HCT116 (cell line): Measurements from ENCODE around the gene USP54. TPM values are rescaled to one million over a fixed set of nuclear protein-coding genes. Genes with fewer than 3 reads are reported as not detected.
"Not testable (repeated sequence)": the region's sequence is repeated elsewhere in the genome, so short reads cannot be mapped to it uniquely, and the experiment has no call there.

ENCODE experiments used
- ATAC-seq: fragments of 200-7000 bp; cut with Tn5 transposase; 2 replicates; pipeline ENCODE4 v1.9.1; 2020; ENCODE audit warnings: mild to moderate bottlenecking, moderate library complexity
- BruUV-seq: library from RNA; stranded (reverse); fragments of 400-500 nt; replicated peaks from 2 replicates; lab custom pipeline; 2021; lab: Mats Ljungman, UMichigan
- CTCF ChIA-PET: fragments of 300-600 bp; sonication (Branson Sonifier 250); formaldehyde crosslinking; loops from one replicate; lab custom pipeline; 2021; ENCODE audit warnings: antibody characterized with exemption; lab: Charles Lee
- POLR2A ChIA-PET: fragments of 300-600, 350-600 bp; sonication (Branson Sonifier 250); formaldehyde crosslinking; loops from one replicate; lab custom pipeline; 2021; ENCODE audit warnings: antibody characterized with exemption; lab: Charles Lee
- RAD21 ChIA-PET, 2 experiments: fragments of 300-600 bp; sonication (Branson Sonifier 250); formaldehyde crosslinking; loops; one replicate each; lab custom pipeline; 2023; ENCODE audit warnings: low total read pairs in 2 of 2; ENCODE audit not compliant: uncharacterized antibody in 2 of 2, unreplicated experiment in 2 of 2, low non-redundant PET in 1 of 2; lab: Charles Lee
- DNase-seq: peaks from one replicate; pipeline ENCODE4 v3.0.0-alpha.2; 2010; ENCODE audit warnings: low read depth, low spot score
- H2AFZ ChIP-seq: fragments of 200-600 bp; shearing (Covaris generic), sonication (generic); 2 replicates; pipeline ENCODE4 v1.6.1; 2017; ENCODE audit warnings: low read depth, mixed run types, mixed read lengths, antibody characterized with exemption, low read length; ENCODE audit not compliant: poor library complexity, severe bottlenecking
- H3K27ac ChIP-seq: 2 replicates; pipeline ENCODE4 v1.5.1; 2012; ENCODE audit warnings: low read depth, low read length
- H3K27me3 ChIP-seq: fragments of 200-600 bp; sonication (generic); 2 replicates; pipeline ENCODE4 v1.6.1; 2016; ENCODE audit warnings: mixed run types, low read length, mixed read lengths; ENCODE audit not compliant: insufficient read depth
- H3K36me3 ChIP-seq, 2 experiments: fragments of 200-500 bp in 1 of 2; fragments of 200-600 bp in 1 of 2; sonication (Bioruptor generic) in 1 of 2; sonication (generic) in 1 of 2; 2 replicates each; pipeline versions ENCODE4 v1.5.1 to v1.6.1; 2014 to 2016; ENCODE audit warnings: low read length in 2 of 2, inconsistent platforms in 1 of 2, mixed read lengths in 1 of 2, mixed run types in 1 of 2; ENCODE audit not compliant: insufficient read depth in 2 of 2, control insufficient read depth in 1 of 2
- H3K4me1 ChIP-seq, 2 experiments: fragments of 200-600 bp in 1 of 2; sonication (generic) in 1 of 2; 2 replicates each; pipeline versions ENCODE4 v1.5.1 to v1.6.1; 2012 to 2017; ENCODE audit warnings: low read length in 2 of 2, inconsistent platforms in 1 of 2, mild to moderate bottlenecking in 1 of 2, mixed read lengths in 1 of 2, mixed run types in 1 of 2, moderate library complexity in 1 of 2; ENCODE audit not compliant: insufficient read depth in 2 of 2, control insufficient read depth in 1 of 2
- H3K4me2 ChIP-seq: fragments of 200-600 bp; sonication (generic); 2 replicates; pipeline ENCODE4 v1.6.1; 2017; ENCODE audit warnings: mixed run types, low read length, mixed read lengths
- H3K4me3 ChIP-seq, 2 experiments: fragments of 200-600 bp in 1 of 2; sonication (generic) in 1 of 2; replicated peaks in 1 of 2; 2 replicates each; pipeline ENCODE4 v1.5.1; 2011 to 2016; ENCODE audit warnings: low read length in 2 of 2, control low read depth in 1 of 2, low read depth in 1 of 2, mild to moderate bottlenecking in 1 of 2, mixed read lengths in 1 of 2, mixed run types in 1 of 2
- H3K79me2 ChIP-seq: fragments of 200-600 bp; sonication (generic); 2 replicates; pipeline ENCODE4 v1.6.1; 2017; ENCODE audit warnings: mild to moderate bottlenecking, mixed run types, low read length, moderate library complexity, mixed read lengths; ENCODE audit not compliant: insufficient read depth
- H3K9ac ChIP-seq: fragments of 200-600 bp; sonication (generic); 2 replicates; pipeline ENCODE4 v1.6.1; 2016; ENCODE audit warnings: low read length, mixed read lengths
- H3K9me2 ChIP-seq: fragments of 200-600 bp; sonication (generic), shearing (Covaris generic); 2 replicates; pipeline ENCODE4 v1.6.1; 2017; ENCODE audit warnings: mixed run types, mild to moderate bottlenecking, moderate library complexity; ENCODE audit not compliant: insufficient read depth
- H3K9me3 ChIP-seq, 2 experiments: fragments of 200-500 bp in 1 of 2; fragments of 200-600 bp in 1 of 2; sonication (Bioruptor generic) in 1 of 2; sonication (generic) in 1 of 2; 2 replicates each; pipeline ENCODE4 v1.6.1; 2014 to 2017; ENCODE audit warnings: low read length in 2 of 2, mixed read lengths in 2 of 2, inconsistent platforms in 1 of 2, low read depth in 1 of 2, mild to moderate bottlenecking in 1 of 2, mixed run types in 1 of 2, moderate library complexity in 1 of 2; ENCODE audit not compliant: control insufficient read depth in 1 of 2, insufficient read depth in 1 of 2
- H4K20me1 ChIP-seq: fragments of 200-600 bp; sonication (generic), shearing (Covaris generic); 2 replicates; pipeline ENCODE4 v1.6.1; 2017; ENCODE audit warnings: mixed run types, mild to moderate bottlenecking, moderate library complexity; ENCODE audit not compliant: insufficient read depth
- EGR1 ChIP-seq: IDR thresholded peaks from 2 replicates; pipeline ENCODE4 v1.6.1; 2012; ENCODE audit warnings: low read depth
- EZH2 ChIP-seq: fragments of 200-600 bp; sonication (generic); IDR thresholded peaks from 2 replicates; pipeline ENCODE4 v1.6.1; 2017; ENCODE audit warnings: antibody characterized with exemption, mixed run types
- EZH2phosphoT487 ChIP-seq: fragments of 200-600 bp; IDR thresholded peaks from 2 replicates; pipeline ENCODE4 v1.6.1; 2018; ENCODE audit warnings: antibody characterized with exemption, borderline replicate concordance
- POLR2AphosphoS5 ChIP-seq: IDR thresholded peaks from 2 replicates; pipeline ENCODE4 v1.6.1; 2011; ENCODE audit warnings: mild to moderate bottlenecking, low read depth, low read length, moderate library complexity
- RAD21 ChIP-seq: IDR thresholded peaks from 2 replicates; pipeline ENCODE4 v1.6.1; 2012; ENCODE audit warnings: low read depth, mild to moderate bottlenecking
- SIN3A ChIP-seq: IDR thresholded peaks from 2 replicates; pipeline ENCODE4 v1.6.1; 2012; ENCODE audit warnings: low read depth
- TCF7L2 ChIP-seq: IDR thresholded peaks from 2 replicates; pipeline ENCODE4 v1.7.0; 2011; ENCODE audit warnings: borderline replicate concordance, inconsistent platforms; ENCODE audit not compliant: insufficient read depth, insufficient read length; ENCODE audit errors: extremely low read depth
- YY1 ChIP-seq: IDR thresholded peaks from 2 replicates; pipeline ENCODE4 v1.6.1; 2011; ENCODE audit warnings: low read length, low read depth, moderate library complexity, mild to moderate bottlenecking; ENCODE audit not compliant: insufficient replicate concordance; ENCODE audit errors: extremely low read depth
- intact Hi-C: fragments of 100-400 bp; cut with micrococcal nuclease; formaldehyde crosslinking; loops from 2 replicates; pipeline ENCODE4 v1.10.0; 2022
- total RNA-seq: library from RNA; stranded (reverse); gene quantifications from one replicate; pipeline ENCODE4 v1.2.1, GENCODE V29; 2021; ENCODE audit not compliant: unreplicated experiment
- TF ChIP-seq, protein P1 (sequence below), 3 experiments: fragments of 200-600 bp in 1 of 3; sonication (generic) in 1 of 3; IDR thresholded peaks in 2 of 3; conservative IDR thresholded peaks in 1 of 3; 2 replicates each; pipeline ENCODE4 v1.5.1; 2012 to 2017; ENCODE audit warnings: low read depth in 2 of 3, low read length in 2 of 3, antibody characterized with exemption in 1 of 3, borderline replicate concordance in 1 of 3, control low read depth in 1 of 3, mild to moderate bottlenecking in 1 of 3, mixed read lengths in 1 of 3, mixed run types in 1 of 3, moderate library complexity in 1 of 3; ENCODE audit not compliant: insufficient read depth in 1 of 3

The USP54 gene
- total RNA-seq, 1 experiment from 2014 or later, result 28.0 TPM

DNA sequence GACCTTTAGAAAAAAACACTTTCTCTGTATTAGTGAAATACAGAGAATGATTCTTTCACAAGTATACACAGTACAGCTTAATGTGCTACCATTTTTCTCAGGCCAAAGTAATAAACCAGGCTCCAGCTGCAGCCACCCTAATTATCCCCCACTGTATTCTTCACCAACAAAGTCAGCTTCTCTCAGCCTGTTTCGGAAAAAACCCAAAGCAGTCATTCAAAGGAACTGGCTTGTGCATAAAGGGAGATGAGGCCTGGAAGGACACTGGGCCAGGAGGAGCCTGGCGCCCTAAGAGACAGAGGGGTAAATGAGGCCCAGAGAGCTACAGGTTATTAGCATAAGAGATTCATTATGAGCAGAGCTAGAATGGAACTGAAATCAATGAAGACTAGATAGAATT lies 9.2 kb downstream of the USP54 start (continued):
- TF ChIP-seq EGR1 (no peak), EZH2 (no peak), RAD21 (no peak), EZH2phosphoT487 (no peak), YY1 (no peak)
- TF ChIP-seq, protein P1, sequence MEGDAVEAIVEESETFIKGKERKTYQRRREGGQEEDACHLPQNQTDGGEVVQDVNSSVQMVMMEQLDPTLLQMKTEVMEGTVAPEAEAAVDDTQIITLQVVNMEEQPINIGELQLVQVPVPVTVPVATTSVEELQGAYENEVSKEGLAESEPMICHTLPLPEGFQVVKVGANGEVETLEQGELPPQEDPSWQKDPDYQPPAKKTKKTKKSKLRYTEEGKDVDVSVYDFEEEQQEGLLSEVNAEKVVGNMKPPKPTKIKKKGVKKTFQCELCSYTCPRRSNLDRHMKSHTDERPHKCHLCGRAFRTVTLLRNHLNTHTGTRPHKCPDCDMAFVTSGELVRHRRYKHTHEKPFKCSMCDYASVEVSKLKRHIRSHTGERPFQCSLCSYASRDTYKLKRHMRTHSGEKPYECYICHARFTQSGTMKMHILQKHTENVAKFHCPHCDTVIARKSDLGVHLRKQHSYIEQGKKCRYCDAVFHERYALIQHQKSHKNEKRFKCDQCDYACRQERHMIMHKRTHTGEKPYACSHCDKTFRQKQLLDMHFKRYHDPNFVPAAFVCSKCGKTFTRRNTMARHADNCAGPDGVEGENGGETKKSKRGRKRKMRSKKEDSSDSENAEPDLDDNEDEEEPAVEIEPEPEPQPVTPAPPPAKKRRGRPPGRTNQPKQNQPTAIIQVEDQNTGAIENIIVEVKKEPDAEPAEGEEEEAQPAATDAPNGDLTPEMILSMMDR (IDR thresholded peaks at IDR 0.05 in 2 of 3, conservative IDR thresholded peaks at IDR 0.05 in 1 of 3; ENCODE audit: borderline replicate concordance in 1 of 3, insufficient read depth in 1 of 3, low read depth in 2 of 3, low read length in 2 of 3), result no peak

DNA sequence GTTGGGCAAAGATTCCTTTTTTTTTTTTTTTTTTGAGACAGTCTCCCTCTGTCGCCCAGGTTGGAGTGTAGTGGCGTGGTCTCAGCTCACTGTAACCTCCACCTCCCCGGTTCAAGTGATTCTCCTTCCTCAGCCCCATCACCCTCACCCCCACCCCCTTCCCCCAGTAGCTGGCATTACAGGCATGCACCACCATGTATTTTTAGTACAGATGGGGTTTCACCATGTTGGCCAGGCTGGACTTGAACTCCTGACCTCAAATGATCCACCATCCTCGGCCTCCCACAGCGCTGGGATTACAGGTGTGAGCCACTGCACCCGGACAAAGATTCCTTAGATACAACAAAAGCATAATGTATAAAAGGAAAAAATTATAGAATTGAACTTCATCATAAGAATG lies 12.2 kb downstream of the USP54 start:
- H3K9me3 ChIP-seq, BruUV-seq, H3K4me2 ChIP-seq, H4K20me1 ChIP-seq, H3K27ac ChIP-seq, POLR2A ChIA-PET, H3K27me3 ChIP-seq, H2AFZ ChIP-seq, RAD21 ChIA-PET, CTCF ChIA-PET, DNase-seq, intact Hi-C loops, ATAC-seq, H3K4me3 ChIP-seq, H3K4me1 ChIP-seq, H3K79me2 ChIP-seq, H3K9me2 ChIP-seq, H3K36me3 ChIP-seq, H3K9ac ChIP-seq: not testable (repeated sequence)

DNA sequence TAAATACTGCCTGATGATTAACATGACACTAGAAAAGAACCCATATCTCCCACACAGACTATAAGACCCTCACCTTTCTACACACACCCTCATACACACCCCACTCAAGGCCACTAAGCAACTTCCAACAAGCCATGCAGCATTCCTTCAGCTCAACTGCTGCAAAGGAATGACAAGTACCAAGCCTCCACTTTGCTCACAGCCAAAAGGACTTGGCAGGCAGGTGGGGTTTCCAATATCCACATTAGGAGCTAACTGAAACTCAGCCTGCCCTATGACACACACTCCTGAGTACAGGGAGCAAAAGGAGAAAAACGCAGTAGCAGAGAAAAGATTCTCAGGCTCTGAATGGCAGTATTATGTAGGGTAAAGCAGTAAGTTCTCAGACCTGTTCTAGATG lies 13.4 kb downstream of the USP54 start:
- Histone ChIP-seq H3K9me2 (no peaks in the 10 kb centered on the region), H3K9ac (no peak overlapping the region), H3K27ac (no peak overlapping the region), H4K20me1 (no peaks in the 10 kb centered on the region), H3K79me2 (no peaks in the 10 kb centered on the region), H3K4me3 (no peak overlapping the region), H3K27me3 (no peaks in the 10 kb centered on the region), H3K9me3 (no peaks in the 10 kb centered on the region), H3K4me1 (no peaks in the 10 kb centered on the region; a peak in 1 of 4 replicates), H2AFZ (no peak overlapping the region), H3K36me3 (no peaks in the 10 kb centered on the region), H3K4me2 (no peak overlapping the region)
- no peak for DNase-seq
- CTCF ChIA-PET, result no interaction called here
- no TSS peak for BruUV-seq
- ATAC-seq, result no peak
- RAD21 ChIA-PET, result no interaction called here
- POLR2A ChIA-PET, result no interaction called here
- intact Hi-C loops, result no loop called here
- TF ChIP-seq RAD21 (no peak), EGR1 (no peak), TCF7L2 (no peak), POLR2AphosphoS5 (no peak), SIN3A (no peak)
